Activated T-helper 9 cell treated with anti-CD3 and anti-CD28 coated beads, Interleukin-2, amount 50 U/mL, for 16 hours (primary cell): Measurements from ENCODE around the gene FGGY.
"Not testable (repeated sequence)": the region's sequence is repeated elsewhere in the genome, so short reads cannot be mapped to it uniquely, and the experiment has no call there.

Experiments
- DNase-seq: peaks from one replicate; pipeline ENCODE4 v3.0.0-alpha.2; 2020; ENCODE audit warnings: low read depth

Gene FGGY

DNA sequence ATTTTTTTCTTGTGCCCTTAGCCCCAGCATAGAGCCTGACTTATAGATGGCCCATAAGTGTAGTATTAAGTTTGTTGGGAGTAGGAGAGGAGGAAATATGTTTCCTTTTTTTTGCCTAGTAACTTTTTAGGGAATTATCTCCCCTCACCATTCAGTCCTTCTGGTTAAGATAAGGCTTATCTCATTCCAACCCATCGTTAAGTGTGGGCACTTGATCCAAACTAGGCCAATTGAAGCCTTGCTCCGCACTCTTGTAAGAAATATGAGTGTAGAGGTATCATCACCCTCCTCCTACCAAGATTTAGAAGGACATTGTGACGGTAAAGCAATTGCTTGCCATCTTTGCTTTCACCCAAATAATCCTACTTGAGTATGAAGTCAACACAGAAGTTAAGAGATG, 8.8 kb upstream of the FGGY start:
- no peak for DNase-seq

DNA sequence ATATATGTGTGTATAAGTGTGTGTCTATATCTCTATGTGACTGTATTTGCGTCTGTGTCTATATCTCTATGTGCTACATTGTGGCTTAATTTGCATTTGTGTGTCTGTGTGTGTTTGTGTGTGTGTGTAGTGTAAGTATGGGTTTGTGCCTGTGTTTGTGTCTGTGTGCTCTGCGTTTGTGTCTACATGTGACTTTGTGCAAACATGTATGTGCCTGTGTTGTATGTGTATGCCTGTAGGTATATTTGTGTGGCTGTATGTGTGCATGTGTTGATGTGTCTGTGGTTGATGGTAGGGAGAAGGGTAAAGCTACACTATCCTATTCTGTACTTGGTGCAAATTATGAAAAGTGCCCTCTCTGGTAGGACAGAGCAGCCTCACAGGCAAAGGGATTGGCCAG, 7.3 kb upstream of the FGGY start:
- DNase-seq, result no peak

DNA sequence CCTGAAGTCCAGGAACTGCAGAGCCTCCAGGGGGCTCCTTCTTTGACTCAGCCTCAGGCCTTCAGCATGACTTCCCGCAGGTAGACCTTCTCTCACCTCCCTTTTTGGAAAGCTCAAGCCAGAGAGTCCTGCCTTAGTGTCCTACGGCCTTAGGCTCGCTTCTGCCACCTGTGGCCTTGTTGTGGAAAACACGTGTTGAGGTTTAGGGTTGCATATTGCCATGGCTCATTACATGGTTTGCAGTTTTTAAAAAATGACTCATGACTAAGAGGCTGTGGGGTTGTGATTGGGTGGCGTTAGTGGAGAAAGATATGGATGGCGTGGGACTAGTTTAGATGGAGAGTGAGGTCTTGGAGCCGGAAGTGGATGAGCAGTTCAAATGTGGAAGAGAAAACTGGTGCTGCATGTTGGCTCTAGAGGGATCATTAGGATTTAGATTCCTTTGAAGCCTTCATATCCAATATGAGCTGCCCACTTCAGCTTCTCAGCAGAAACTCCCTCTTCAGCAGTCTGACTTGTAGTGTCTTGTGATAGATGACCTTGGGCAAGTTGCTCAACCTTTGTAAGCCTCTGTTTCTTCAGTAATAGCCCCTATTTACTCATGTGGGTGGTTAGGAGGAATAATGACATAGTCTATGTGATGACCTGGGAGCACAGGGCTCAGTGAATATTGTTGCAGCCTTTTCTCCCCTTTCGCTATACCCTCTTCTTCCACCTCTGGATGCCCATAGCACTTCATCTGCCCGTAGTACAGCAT, 6.5 kb upstream of the FGGY start:
- DNase-seq, result no peak

DNA sequence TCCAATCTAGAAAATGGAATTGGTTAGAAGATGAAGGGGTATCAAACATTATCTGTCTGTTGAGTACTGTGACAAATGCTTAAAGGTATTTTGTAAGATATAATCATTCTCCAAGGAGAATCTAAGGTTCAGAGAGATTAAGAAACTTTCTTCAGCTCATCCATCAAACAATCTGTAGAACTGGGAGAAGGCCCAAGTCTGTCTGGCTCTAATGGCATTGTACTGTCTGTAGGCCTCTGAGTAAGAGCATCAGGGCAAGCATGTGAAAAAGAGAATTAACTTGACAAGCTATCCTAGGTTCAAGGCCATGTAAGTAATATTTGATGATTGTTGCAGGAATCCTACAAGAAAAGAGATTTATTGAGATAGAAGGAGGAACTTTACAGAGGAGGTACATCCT, 5.3 kb upstream of the FGGY start:
- DNase-seq, result no peak

GRCh38 chr1:59292562-59292961, 4.3 kb upstream of the FGGY start:
- no peak for DNase-seq

DNA sequence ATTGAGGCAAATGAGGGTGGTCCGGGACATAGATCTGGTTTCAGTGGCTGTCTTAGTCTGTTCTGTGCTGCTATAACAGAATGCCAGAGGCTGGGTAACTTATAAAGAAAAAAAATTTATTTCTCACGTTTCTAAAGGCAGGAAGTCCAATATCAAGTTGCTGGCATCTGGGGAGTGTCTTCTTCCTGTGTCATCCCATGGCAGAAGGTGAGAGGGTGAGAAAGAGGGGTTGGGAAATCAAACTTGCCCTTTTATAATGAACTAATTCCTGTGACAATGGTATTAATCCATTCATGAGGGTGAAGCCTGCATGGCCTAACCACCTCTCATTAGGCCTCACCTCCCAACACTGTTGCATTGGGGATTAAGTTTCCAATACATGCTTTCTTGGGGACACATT, 3.7 kb upstream of the FGGY start:
- no peak for DNase-seq

GRCh38 chr1:59293849-59294248, 3.0 kb upstream of the FGGY start:
- no peak for DNase-seq

DNA sequence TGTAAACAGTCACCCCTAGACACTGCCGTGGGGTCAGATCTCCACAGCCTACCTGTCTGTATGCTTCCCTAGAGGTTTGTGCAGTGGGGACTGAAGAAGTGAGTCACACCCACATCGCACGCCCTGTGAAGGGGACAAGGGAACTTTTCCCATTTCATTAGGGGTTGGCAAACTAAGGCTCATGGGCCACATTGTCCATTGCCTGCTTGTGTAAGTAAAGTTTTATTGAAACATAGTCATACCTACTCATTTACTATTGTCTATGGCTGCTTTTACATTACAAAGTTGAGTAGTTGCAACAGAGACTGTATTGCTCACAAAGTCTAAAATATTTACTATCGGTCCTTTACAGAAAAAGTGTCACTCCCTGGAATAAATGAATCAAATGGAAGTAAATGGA, 2.5 kb upstream of the FGGY start:
- no peak for DNase-seq

GRCh38 chr1:59295618-59296017, 1.3 kb upstream of the FGGY start:
- DNase-seq, result no peak

GRCh38 chr1:59298026-59298583, 1.2 kb downstream of the FGGY start:
- DNase-seq, result no peak

DNA sequence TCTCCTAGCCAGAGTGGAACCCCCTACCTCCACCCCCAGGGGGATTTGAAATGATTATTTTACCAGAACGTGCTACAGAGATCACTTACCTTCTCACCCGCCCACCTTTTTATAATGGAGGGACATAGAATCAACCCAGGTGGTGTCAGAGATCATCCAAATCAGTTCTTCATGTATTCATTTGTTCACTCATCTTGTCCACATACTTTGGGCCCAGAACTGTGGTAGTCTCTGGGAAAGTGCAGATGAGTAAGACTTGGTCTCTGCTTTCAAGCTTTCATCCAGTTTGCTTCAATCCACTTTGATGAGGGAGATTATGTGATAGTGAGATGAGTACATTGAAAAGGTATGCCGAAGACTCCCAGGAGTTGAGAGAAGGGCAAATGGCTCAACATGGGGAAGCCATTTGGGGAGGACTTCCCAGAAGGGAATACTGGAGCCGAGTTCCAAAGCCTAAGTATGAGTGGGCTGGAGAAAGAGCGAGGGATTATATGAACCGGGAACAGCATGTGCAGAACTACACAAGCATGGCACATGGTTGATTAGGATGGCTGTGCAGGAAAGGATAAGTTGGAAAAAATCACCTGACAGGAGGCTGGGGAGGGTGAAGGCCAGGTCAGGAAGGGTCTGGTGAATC, 1.9 kb downstream of the FGGY start:
- DNase-seq, result no peak

GRCh38 chr1:59299670-59300069, 2.8 kb downstream of the FGGY start:
- DNase-seq, result not testable (repeated sequence)

DNA sequence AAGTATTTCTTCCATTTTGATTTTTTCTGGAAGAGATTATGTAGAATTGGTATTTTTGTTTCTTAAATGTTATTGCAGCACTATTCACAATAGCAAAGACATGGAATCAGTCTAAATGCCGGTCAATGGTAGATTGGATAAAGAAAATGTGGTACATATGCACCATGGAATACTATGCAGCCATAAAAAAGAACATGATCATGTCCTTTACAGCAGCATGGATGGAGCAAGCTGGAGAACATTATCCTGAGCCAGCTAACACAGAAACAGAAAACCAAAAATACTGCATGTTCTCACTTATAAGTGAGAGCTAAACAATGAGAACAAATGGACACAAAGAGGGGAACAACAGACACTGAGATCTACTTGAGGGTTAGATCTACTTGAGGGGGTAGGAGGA, 5.4 kb downstream of the FGGY start:
- DNase-seq, result no peak

DNA sequence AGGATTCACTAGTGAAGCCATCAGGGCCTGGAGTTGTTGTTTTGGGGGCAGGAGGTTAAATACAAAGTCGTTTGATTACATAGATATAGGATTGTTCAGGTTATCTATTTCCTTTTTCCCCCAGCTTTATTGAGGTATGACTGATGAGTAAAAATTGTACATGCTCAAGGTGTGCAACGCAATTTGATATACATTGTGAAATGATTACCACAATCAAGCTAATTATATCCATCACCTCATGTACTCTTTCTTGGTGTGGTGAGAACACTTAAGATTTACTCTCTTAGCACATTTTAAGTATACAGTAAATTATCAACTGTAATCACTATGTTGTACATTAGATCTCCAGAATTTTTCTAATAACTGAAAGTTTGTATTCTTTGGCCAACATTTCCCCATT, 6.0 kb downstream of the FGGY start:
- DNase-seq, result no peak

GRCh38 chr1:59305188-59305587, 8.3 kb downstream of the FGGY start:
- DNase-seq, result no peak

GRCh38 chr1:59307591-59307990, 10.7 kb downstream of the FGGY start:
- no peak for DNase-seq

DNA sequence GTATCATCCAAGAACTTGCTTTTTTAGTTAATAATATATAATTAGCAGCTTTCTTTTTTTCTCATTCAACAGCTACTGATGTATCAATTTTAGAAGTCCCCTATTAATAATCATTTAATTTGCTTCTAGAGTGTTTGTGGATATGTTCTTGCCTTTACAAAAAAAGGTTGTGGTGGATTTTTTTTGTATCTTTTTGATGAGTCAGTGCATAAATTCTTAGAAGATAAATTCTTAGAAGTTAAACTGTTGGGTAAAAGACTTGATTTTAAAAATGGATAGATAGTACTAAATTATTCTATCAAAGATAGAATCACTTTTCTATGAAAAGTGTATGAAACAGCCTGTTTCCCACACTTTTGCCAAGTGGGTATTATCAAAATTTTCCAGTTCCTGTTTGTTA, 11.9 kb downstream of the FGGY start:
- DNase-seq, result no peak

- no peak for DNase-seq
Measured at GRCh38 chr1:59309392-59309791, 12.5 kb downstream of the FGGY start.

GRCh38 chr1:59309795-59310548, 13.1 kb downstream of the FGGY start:
- DNase-seq, result no peak

- DNase-seq, result no peak
Measured at GRCh38 chr1:59310549-59311250, 13.8 kb downstream of the FGGY start.

GRCh38 chr1:59314776-59315528, 18.1 kb downstream of the FGGY start:
- DNase-seq, result no peak
